HCT116 (cell line): ENCODE measurements around the gene PGAP6.

Experiments
- ELF1 ChIP-seq: IDR thresholded peaks from 2 replicates; pipeline ENCODE4 v1.6.1; 2012; ENCODE audit warnings: low read depth, borderline replicate concordance
- EZH2 ChIP-seq: fragments of 200-600 bp; sonication (generic); IDR thresholded peaks from 2 replicates; pipeline ENCODE4 v1.6.1; 2017; ENCODE audit warnings: antibody characterized with exemption, mixed run types
- EZH2phosphoT487 ChIP-seq: fragments of 200-600 bp; IDR thresholded peaks from 2 replicates; pipeline ENCODE4 v1.6.1; 2018; ENCODE audit warnings: antibody characterized with exemption, borderline replicate concordance
- FOSL1 ChIP-seq: IDR thresholded peaks from 2 replicates; pipeline ENCODE4 v1.6.1; 2012; ENCODE audit warnings: low read depth
- POLR2A ChIP-seq: IDR thresholded peaks from 2 replicates; pipeline ENCODE4 v1.7.0; 2011; ENCODE audit warnings: borderline replicate concordance; ENCODE audit not compliant: insufficient read depth, insufficient read length; ENCODE audit errors: extremely low read depth
- TCF7L2 ChIP-seq: IDR thresholded peaks from 2 replicates; pipeline ENCODE4 v1.7.0; 2011; ENCODE audit warnings: borderline replicate concordance, inconsistent platforms; ENCODE audit not compliant: insufficient read depth, insufficient read length; ENCODE audit errors: extremely low read depth
- YY1 ChIP-seq: IDR thresholded peaks from 2 replicates; pipeline ENCODE4 v1.6.1; 2011; ENCODE audit warnings: low read length, low read depth, moderate library complexity, mild to moderate bottlenecking; ENCODE audit not compliant: insufficient replicate concordance; ENCODE audit errors: extremely low read depth
- TF ChIP-seq, protein P1 (sequence below), 3 experiments: fragments of 200-600 bp in 1 of 3; sonication (generic) in 1 of 3; IDR thresholded peaks in 2 of 3; conservative IDR thresholded peaks in 1 of 3; 2 replicates each; pipeline ENCODE4 v1.5.1; 2012 to 2017; ENCODE audit warnings: low read depth in 2 of 3, low read length in 2 of 3, antibody characterized with exemption in 1 of 3, borderline replicate concordance in 1 of 3, control low read depth in 1 of 3, mild to moderate bottlenecking in 1 of 3, mixed read lengths in 1 of 3, mixed run types in 1 of 3, moderate library complexity in 1 of 3; ENCODE audit not compliant: insufficient read depth in 1 of 3

DNA sequence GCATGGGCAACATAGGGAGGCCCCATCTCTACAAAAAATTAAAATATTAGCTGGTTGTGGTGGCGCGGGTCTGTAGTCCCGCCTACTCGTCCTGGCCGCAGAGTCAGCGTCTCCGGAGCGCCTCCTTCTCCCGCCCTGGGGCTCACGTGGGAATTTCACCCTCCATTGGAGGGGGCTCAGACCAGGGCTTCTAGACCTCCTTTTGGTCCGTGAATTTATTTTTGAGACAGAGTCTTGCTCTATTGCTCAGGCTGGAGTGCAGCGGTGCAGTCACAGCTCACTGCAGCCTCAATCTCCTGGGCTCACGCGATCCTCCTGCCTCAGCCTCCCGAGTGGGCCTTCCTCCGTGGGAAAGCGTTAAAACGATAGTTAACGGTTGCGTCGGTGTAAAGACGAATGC, 14.8 kb upstream of the PGAP6 start:
- no peak for TF ChIP-seq POLR2A
- TF ChIP-seq, protein P1, sequence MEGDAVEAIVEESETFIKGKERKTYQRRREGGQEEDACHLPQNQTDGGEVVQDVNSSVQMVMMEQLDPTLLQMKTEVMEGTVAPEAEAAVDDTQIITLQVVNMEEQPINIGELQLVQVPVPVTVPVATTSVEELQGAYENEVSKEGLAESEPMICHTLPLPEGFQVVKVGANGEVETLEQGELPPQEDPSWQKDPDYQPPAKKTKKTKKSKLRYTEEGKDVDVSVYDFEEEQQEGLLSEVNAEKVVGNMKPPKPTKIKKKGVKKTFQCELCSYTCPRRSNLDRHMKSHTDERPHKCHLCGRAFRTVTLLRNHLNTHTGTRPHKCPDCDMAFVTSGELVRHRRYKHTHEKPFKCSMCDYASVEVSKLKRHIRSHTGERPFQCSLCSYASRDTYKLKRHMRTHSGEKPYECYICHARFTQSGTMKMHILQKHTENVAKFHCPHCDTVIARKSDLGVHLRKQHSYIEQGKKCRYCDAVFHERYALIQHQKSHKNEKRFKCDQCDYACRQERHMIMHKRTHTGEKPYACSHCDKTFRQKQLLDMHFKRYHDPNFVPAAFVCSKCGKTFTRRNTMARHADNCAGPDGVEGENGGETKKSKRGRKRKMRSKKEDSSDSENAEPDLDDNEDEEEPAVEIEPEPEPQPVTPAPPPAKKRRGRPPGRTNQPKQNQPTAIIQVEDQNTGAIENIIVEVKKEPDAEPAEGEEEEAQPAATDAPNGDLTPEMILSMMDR (IDR thresholded peaks at IDR 0.05 in 2 of 3, conservative IDR thresholded peaks at IDR 0.05 in 1 of 3; ENCODE audit: borderline replicate concordance in 1 of 3, insufficient read depth in 1 of 3, low read depth in 2 of 3, low read length in 2 of 3), result no peak
- TF ChIP-seq YY1, result no peak
- TF ChIP-seq TCF7L2, result no peak
- TF ChIP-seq EZH2, result no peak
- no peak for TF ChIP-seq ELF1
- no peak for TF ChIP-seq FOSL1
- no peak for TF ChIP-seq EZH2phosphoT487
